ENCODE measurements around the gene SYT9.

SYT9 gene

DNA sequence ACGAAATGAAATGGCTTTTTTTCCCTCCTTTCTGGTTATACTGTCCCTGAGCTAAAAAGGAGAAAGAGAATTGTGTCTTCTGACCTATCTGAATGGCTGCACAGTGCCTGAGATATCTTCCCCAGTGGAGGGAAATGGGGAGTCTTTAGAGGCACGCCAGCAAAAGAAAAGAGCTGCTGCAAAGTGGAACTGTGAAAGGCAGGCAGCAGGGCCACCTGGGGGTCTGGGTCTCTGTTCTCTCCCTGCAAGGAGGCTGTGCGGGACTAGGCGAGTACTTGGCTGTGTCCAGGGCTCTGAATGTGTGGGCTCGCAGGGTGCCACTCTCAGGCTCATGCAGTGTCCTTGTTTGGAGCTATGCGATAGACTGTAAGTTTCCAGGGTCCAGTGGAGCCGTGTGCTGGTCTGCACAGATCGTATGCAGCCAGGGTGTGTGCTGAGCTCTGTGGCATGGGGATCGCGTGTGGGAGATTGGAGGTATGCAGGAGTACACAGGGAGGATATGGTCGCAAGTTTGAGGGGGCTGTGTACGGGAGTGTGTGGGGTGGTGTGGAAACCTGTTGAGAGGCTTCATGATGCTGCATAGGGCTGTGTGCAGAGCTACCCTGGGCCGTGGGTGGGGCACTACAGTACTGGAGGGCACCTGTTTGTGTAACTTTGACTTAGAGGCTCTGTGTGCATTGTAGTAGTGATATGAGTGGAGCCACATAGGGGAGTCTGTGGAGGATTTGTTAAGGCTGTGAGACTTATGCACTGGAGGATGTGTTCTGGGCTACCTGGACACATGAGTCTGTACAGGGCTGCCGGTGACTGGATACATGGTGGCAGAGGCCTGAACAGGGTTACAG, 163.5 kb downstream of the SYT9 start:
- H3K9ac ChIP-seq (ENCODE audit: low read depth, low read length), result no peak overlapping the region
- H3K9me3 ChIP-seq (ENCODE audit: control insufficient read depth, insufficient read depth, low read length), result no peaks in the 10 kb centered on the region
- H3K27me3 ChIP-seq (ENCODE audit: control insufficient read depth, insufficient read depth, low read length), result no peaks in the 10 kb centered on the region
- H3K4me3 ChIP-seq (ENCODE audit: low read depth, low read length), result no peak overlapping the region
- H3K4me1 ChIP-seq (ENCODE audit: control insufficient read depth, insufficient read depth, low read length), result peaks cover 10% of the 10 kb centered on the region
- H3K36me3 ChIP-seq (ENCODE audit: control insufficient read depth, insufficient read depth, low read length), result no peaks in the 10 kb centered on the region

DNA sequence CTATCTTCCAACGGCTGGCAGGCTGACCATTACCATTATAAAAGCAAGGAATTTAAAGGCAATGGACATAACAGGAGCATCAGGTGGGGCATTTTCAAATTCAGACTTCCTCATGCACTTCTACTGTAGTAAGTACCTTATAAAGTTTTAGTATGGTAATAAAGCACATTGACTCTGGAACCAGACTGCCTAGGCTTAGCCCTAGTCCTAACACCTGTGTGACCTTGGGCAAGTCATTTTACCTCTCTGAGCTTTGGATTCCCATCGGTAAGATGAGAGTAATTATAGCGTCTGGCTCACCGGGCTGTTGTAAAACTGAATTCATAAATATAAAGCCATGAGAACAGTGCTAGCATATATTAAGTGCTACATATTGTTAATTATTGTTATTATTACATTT, 164.4 kb downstream of the SYT9 start:
- Histone ChIP-seq H3K27me3 (ENCODE audit: control insufficient read depth, insufficient read depth, low read length) (no peaks in the 10 kb centered on the region), H3K4me1 (ENCODE audit: control insufficient read depth, insufficient read depth, low read length) (peaks cover 10% of the 10 kb centered on the region), H3K9me3 (ENCODE audit: control insufficient read depth, insufficient read depth, low read length) (no peaks in the 10 kb centered on the region)

DNA sequence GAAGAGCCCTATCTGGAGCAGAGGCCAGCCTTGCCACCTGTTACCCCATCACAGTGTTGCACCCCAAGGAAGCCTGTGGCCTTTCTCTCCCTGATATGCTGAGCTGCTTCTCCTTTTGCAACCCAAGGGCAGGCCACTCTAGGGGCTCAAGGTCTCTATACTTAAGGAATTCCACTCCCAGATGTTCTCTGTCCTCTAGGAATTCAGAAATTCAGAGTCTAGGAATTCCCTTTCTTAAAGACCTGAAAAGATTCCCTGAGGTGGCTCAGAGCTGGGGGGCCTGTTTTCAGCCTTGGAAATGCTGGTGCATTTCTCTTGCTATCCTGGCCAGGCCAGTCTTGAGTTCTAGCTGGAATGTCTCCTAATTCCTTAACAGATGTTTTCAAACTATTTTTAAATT, 165.6 kb downstream of the SYT9 start:
- Histone ChIP-seq H3K4me3 (ENCODE audit: low read depth, low read length) (no peak overlapping the region), H3K9ac (ENCODE audit: low read depth, low read length) (no peak overlapping the region), H3K36me3 (ENCODE audit: control insufficient read depth, insufficient read depth, low read length) (no peaks in the 10 kb centered on the region), H3K4me1 (ENCODE audit: control insufficient read depth, insufficient read depth, low read length) (peaks cover 10% of the 10 kb centered on the region), H3K9me3 (ENCODE audit: control insufficient read depth, insufficient read depth, low read length) (no peaks in the 10 kb centered on the region), H3K27me3 (ENCODE audit: control insufficient read depth, insufficient read depth, low read length) (no peaks in the 10 kb centered on the region)

More for the DNA sequence above, 164.4 kb downstream of the SYT9 start:
- Histone ChIP-seq H3K36me3 (ENCODE audit: control insufficient read depth, insufficient read depth, low read length) (no peaks in the 10 kb centered on the region), H3K9ac (ENCODE audit: low read depth, low read length) (no peak overlapping the region), H3K4me3 (ENCODE audit: low read depth, low read length) (no peak overlapping the region)

DNA sequence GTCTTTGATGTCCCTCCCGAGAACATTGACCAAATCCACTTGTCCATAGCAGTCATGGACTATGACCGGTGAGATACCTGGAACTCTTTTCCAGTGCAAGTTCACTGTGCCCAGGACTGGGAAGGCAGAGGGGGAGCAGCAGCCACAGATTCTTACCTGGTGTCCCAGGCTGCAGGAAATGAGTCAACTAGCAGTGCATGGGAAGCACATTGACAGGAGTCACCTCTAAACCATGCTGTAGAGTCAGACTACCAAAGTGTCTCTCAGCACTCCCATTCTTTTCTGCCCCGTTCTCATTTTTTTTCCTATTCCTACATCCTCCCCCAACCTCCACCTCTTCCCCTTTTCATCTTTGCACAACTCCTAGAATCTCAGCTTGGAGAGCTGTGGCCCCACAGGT, 166.4 kb downstream of the SYT9 start:
- H3K9ac ChIP-seq (ENCODE audit: low read depth, low read length), result no peak overlapping the region
- H3K27me3 ChIP-seq (ENCODE audit: control insufficient read depth, insufficient read depth, low read length), result no peaks in the 10 kb centered on the region
- H3K36me3 ChIP-seq (ENCODE audit: control insufficient read depth, insufficient read depth, low read length), result no peaks in the 10 kb centered on the region
- no peak overlapping the region for H3K4me3 ChIP-seq (ENCODE audit: low read depth, low read length)
- no peaks in the 10 kb centered on the region for H3K9me3 ChIP-seq (ENCODE audit: control insufficient read depth, insufficient read depth, low read length)
- H3K4me1 ChIP-seq (ENCODE audit: control insufficient read depth, insufficient read depth, low read length), result peaks cover 10% of the 10 kb centered on the region

DNA sequence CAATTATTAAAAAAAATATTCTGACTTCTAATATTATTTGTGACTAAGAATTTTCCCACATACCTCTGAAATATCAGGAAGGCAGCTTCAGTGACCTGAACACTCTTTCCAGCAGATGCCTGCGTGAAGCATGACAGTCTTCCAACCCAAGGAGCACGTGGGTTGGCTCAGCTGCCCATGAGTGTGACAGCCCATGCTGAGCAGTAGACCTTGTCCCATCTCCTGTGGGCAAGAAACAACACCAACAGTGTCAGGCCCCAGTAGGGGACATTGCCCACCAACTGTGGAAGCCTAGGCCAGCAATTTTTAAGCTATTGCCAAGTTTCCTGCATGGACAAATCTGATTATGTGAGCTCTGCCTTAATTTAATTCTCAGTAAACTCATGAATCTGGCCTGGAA, 167.2 kb downstream of the SYT9 start:
- Histone ChIP-seq H3K9ac (ENCODE audit: low read depth, low read length) (no peak overlapping the region), H3K36me3 (ENCODE audit: control insufficient read depth, insufficient read depth, low read length) (no peaks in the 10 kb centered on the region), H3K9me3 (ENCODE audit: control insufficient read depth, insufficient read depth, low read length) (no peaks in the 10 kb centered on the region), H3K27me3 (ENCODE audit: control insufficient read depth, insufficient read depth, low read length) (no peaks in the 10 kb centered on the region), H3K4me1 (ENCODE audit: control insufficient read depth, insufficient read depth, low read length) (peaks cover 10% of the 10 kb centered on the region), H3K4me3 (ENCODE audit: low read depth, low read length) (no peak overlapping the region)

DNA sequence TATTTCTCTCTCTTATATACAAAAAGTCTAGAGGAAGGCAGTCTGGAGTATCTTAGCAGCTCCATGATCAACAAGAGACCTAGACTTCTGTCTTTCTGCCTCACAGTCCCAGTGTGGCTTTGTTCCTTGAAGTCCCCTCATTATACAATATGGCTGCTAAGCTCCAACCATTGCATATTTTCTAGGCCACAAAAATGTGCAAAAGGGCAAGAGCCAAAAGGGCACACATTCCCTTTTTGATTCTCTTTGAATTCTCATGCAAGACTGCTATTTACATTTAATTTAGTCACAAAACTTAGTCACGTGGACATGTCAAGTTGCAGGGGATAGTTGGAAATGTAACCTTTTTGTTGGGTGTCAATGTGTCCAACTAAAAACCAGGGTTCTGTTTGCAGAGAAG, 169.4 kb downstream of the SYT9 start:
- no peaks in the 10 kb centered on the region for H3K9me3 ChIP-seq (ENCODE audit: control insufficient read depth, insufficient read depth, low read length)
- no peaks in the 10 kb centered on the region for H3K4me1 ChIP-seq (ENCODE audit: control insufficient read depth, insufficient read depth, low read length)
- no peaks in the 10 kb centered on the region for H3K27me3 ChIP-seq (ENCODE audit: control insufficient read depth, insufficient read depth, low read length)
- no peaks in the 10 kb centered on the region for H3K36me3 ChIP-seq (ENCODE audit: control insufficient read depth, insufficient read depth, low read length)
- no peak overlapping the region for H3K9ac ChIP-seq (ENCODE audit: low read depth, low read length)
- no peak overlapping the region for H3K4me3 ChIP-seq (ENCODE audit: low read depth, low read length)

DNA sequence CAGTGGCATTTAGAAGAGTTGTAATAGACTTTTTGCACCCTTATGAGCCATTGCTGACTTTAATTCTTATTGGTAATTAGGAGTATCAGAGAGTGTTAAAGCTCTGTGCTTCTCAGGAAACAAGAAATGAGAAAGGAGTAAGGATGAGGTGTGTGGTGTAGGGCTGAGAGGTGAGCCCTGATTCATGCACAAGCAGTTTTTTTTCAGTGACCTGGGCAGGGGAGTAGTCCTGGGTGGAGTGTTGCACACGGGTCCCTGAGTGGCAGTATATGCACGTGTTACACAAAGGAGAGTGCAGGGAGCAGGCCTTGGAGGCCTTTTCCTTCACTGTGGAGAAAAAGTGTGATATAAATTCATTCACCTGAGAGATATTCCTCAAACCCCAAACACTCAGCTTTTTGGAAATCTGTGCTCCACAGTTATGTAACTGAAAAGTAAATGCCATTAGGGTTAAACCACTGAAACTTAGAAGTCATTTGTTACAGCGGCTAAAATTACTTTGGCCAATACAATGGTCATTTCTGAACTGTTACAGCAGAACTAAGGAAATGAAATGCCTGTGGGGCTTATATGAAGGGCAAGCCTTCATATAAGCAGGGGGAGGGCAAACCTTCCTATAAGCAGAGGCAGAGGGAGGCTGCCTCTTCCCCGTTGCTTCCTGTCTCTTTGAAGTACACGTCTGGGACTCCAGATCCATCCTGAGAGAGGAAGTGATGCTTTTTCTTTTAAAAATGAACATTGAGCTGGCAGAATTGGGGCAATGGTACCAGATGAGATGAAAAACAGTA, 171.0 kb downstream of the SYT9 start:
- no peak overlapping the region for H3K4me3 ChIP-seq (ENCODE audit: low read depth, low read length)
- no peaks in the 10 kb centered on the region for H3K9me3 ChIP-seq (ENCODE audit: control insufficient read depth, insufficient read depth, low read length)
- H3K9ac ChIP-seq (ENCODE audit: low read depth, low read length), result no peak overlapping the region
- no peaks in the 10 kb centered on the region for H3K27me3 ChIP-seq (ENCODE audit: control insufficient read depth, insufficient read depth, low read length)
- no peaks in the 10 kb centered on the region for H3K4me1 ChIP-seq (ENCODE audit: control insufficient read depth, insufficient read depth, low read length)
- no peaks in the 10 kb centered on the region for H3K36me3 ChIP-seq (ENCODE audit: control insufficient read depth, insufficient read depth, low read length)

DNA sequence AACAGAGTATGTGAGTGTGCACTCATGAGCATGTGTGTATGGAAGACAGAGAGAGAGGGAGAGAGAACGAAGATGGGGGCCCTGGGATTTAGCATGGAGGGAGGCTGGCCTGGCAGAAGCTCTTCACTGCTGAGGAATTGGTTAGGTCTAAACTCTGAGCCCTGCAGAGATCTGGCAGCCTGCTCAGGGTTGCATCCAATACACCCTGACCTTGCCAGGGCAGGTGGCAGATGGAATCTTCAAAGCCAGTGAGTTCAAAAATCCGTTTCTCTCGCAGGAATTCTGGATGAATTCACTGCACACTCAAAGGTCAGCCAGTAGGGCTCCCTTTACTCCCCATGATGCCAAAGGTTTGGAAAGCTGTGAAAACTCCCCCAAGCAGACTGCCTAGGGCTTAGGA, 172.2 kb downstream of the SYT9 start:
- Histone ChIP-seq H3K27me3 (ENCODE audit: control insufficient read depth, insufficient read depth, low read length) (no peaks in the 10 kb centered on the region), H3K4me3 (ENCODE audit: low read depth, low read length) (no peak overlapping the region), H3K9me3 (ENCODE audit: control insufficient read depth, insufficient read depth, low read length) (no peaks in the 10 kb centered on the region)

DNA sequence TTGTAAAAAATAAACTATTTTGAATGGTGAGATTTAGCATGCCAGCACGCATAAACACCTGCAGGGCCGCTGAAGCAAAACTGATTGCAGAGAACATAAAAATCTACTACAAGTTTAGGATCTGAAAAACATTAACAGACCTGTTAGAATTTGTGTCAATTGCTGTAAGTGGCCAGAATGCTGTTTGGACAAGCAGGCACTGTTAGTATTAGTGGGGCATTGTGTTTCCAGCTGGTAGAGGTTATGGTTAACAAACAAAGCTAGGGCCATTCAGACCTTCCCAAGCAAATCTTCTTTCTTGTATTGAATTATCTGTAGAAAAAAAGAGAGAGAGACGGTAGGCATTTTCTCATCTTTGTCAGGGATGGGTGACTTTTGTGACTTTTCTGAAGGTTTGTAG, 176.0 kb downstream of the SYT9 start:
- Histone ChIP-seq H3K9me3 (ENCODE audit: control insufficient read depth, insufficient read depth, low read length) (no peaks in the 10 kb centered on the region), H3K27me3 (ENCODE audit: control insufficient read depth, insufficient read depth, low read length) (no peaks in the 10 kb centered on the region), H3K4me1 (ENCODE audit: control insufficient read depth, insufficient read depth, low read length) (no peaks in the 10 kb centered on the region), H3K36me3 (ENCODE audit: control insufficient read depth, insufficient read depth, low read length) (no peaks in the 10 kb centered on the region), H3K4me3 (ENCODE audit: low read depth, low read length) (no peak overlapping the region), H3K9ac (ENCODE audit: low read depth, low read length) (no peak overlapping the region)

More for the DNA sequence above, 172.2 kb downstream of the SYT9 start:
- no peaks in the 10 kb centered on the region for H3K36me3 ChIP-seq (ENCODE audit: control insufficient read depth, insufficient read depth, low read length)
- no peaks in the 10 kb centered on the region for H3K4me1 ChIP-seq (ENCODE audit: control insufficient read depth, insufficient read depth, low read length)
- H3K9ac ChIP-seq (ENCODE audit: low read depth, low read length), result no peak overlapping the region

DNA sequence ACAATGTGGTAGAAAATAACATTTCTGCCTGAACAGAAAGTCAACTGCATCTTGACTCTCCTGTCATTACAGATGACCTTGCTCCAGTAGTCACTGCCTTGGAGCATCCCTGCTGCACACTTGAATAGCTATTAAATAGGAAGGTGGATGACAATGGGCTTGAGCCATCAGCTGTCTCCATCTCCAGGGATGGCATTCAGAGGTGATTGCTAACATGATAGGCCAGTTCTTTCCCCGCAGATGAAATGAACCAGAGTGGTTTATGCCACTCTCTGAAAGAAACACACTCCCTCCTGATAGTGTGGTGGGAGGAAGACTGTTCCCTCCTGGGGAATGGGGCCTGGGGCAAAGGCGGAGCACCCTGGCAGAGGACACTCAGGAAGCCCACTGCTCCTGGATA, 176.5 kb downstream of the SYT9 start:
- no peaks in the 10 kb centered on the region for H3K4me1 ChIP-seq (ENCODE audit: control insufficient read depth, insufficient read depth, low read length)
- no peak overlapping the region for H3K4me3 ChIP-seq (ENCODE audit: low read depth, low read length)
- H3K27me3 ChIP-seq (ENCODE audit: control insufficient read depth, insufficient read depth, low read length), result no peaks in the 10 kb centered on the region
- H3K36me3 ChIP-seq (ENCODE audit: control insufficient read depth, insufficient read depth, low read length), result no peaks in the 10 kb centered on the region
- H3K9ac ChIP-seq (ENCODE audit: low read depth, low read length), result no peak overlapping the region
- no peaks in the 10 kb centered on the region for H3K9me3 ChIP-seq (ENCODE audit: control insufficient read depth, insufficient read depth, low read length)

DNA sequence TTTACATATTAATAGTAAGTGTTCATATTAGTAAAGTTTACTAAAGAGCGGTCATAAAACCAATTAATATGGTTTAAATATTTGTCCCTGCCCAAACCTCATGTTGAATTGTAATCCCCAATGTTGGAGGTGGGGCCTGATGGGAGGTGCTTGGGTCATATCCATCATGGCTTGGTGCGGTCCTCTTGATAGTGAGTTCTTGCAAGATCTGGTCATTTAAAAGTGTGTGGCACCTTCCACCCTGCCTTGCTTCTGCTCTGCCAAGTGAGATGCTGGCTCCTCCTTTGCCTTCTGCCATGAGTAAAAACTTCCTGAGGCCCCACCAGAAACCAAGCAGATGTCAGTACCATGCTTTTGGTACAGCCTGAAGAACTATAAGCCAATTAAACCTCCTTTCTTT, 178.8 kb downstream of the SYT9 start:
- H3K9me3 ChIP-seq (ENCODE audit: control insufficient read depth, insufficient read depth, low read length), result no peaks in the 10 kb centered on the region
- H3K4me1 ChIP-seq (ENCODE audit: control insufficient read depth, insufficient read depth, low read length), result no peaks in the 10 kb centered on the region
- no peak overlapping the region for H3K9ac ChIP-seq (ENCODE audit: low read depth, low read length)
- no peaks in the 10 kb centered on the region for H3K27me3 ChIP-seq (ENCODE audit: control insufficient read depth, insufficient read depth, low read length)
- no peak overlapping the region for H3K4me3 ChIP-seq (ENCODE audit: low read depth, low read length)
- H3K36me3 ChIP-seq (ENCODE audit: control insufficient read depth, insufficient read depth, low read length), result no peaks in the 10 kb centered on the region

DNA sequence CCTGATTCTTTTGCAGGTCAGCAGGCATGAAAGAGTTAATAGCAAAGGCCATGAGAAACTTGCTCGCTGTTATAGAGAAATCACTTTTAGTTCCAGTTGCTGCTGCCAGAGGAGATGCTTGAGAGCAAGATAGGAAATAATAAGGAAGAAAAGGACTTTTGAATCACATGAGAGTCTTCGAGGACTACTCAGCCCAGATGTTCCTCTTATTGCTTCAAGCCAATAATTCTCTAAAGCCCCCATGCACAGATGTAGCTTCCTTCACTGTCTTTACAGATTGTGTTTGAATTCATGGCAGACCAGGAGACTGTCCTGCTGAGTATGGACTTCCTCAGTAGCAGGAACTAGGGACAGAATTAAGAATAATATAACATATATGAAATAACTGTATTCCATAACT, 183.5 kb downstream of the SYT9 start:
- Histone ChIP-seq H3K4me1 (ENCODE audit: control insufficient read depth, insufficient read depth, low read length) (peaks cover 6% of the 10 kb centered on the region), H3K9me3 (ENCODE audit: control insufficient read depth, insufficient read depth, low read length) (no peaks in the 10 kb centered on the region), H3K27me3 (ENCODE audit: control insufficient read depth, insufficient read depth, low read length) (no peaks in the 10 kb centered on the region), H3K36me3 (ENCODE audit: control insufficient read depth, insufficient read depth, low read length) (no peaks in the 10 kb centered on the region), H3K4me3 (ENCODE audit: low read depth, low read length) (no peak overlapping the region), H3K9ac (ENCODE audit: low read depth, low read length) (no peak overlapping the region)
